Body of pancreas (tissue), 4 donors: ENCODE data around the gene ARHGEF4. TPM values are rescaled to one million over a fixed set of nuclear protein-coding genes. Genes with fewer than 3 reads are reported as not detected.
A peak's percentile ranks its signal among the peaks of the same experiment; 100 is the strongest.

ENCODE experiments used
- ATAC-seq: fragments of 150-250 bp; one replicate; pipeline ENCODE4 v1.9.1; 2016
- DNase-seq, 4 donors: peaks; one replicate each; pipeline ENCODE4 v3.0.0-alpha.2; 2019
- H3K27ac ChIP-seq, 4 donors: fragments of 200-600 bp; sonication (generic); 1 replicate in 3 of 4; 2 replicates in 1 of 4; pipeline versions ENCODE4 v1.5.1 to v1.6.1; 2016 to 2019; ENCODE audit warnings: mild to moderate bottlenecking in 1 of 4, mixed read lengths in 1 of 4, moderate library complexity in 1 of 4
- H3K27me3 ChIP-seq, 2 donors: fragments of 200-600 bp; sonication (generic); one replicate each; pipeline ENCODE4 v1.6.0; 2016; ENCODE audit warnings: mild to moderate bottlenecking in 1 of 2
- H3K36me3 ChIP-seq, 2 donors: fragments of 200-600 bp; sonication (generic); replicated peaks in 1 of 2; 2 replicates each; pipeline ENCODE4 v1.5.1; 2016; ENCODE audit warnings: low read depth in 2 of 2; ENCODE audit not compliant: insufficient read depth in 1 of 2
- H3K4me1 ChIP-seq: fragments of 200-600 bp; sonication (generic); one replicate; pipeline ENCODE4 v1.6.0; 2016
- H3K4me3 ChIP-seq, 2 donors: fragments of 200-600 bp; sonication (generic); 1 replicate in 1 of 2; 2 replicates in 1 of 2; pipeline ENCODE4 v1.5.1; 2016 to 2019
- H3K9me3 ChIP-seq, 3 donors: fragments of 200-600 bp; sonication (generic); 1 replicate in 2 of 3; 2 replicates in 1 of 3; pipeline ENCODE4 v1.5.1; 2016
- CTCF ChIP-seq, 7 experiments: fragments of 450-650 bp in 4 of 7; fragments of 200-600 bp in 3 of 7; sonication (generic) in 3 of 7; IDR thresholded peaks; one replicate each; pipeline ENCODE4 v1.5.1; 2016 to 2019; ENCODE audit warnings: antibody characterized with exemption in 7 of 7
- POLR2A ChIP-seq, 3 donors: fragments of 450-650 bp; IDR thresholded peaks; one replicate each; pipeline ENCODE4 v1.6.1; 2016; ENCODE audit warnings: antibody characterized with exemption in 3 of 3, mild to moderate bottlenecking in 2 of 3
- WGBS, 2 donors: methylation state at CpG; one replicate each; pipeline ENCODE4 v1.1.5; 2017; 5-methylcytosine and 5-hydroxymethylcytosine counted together
- intact Hi-C: fragments of 100-400 bp; cut with DNase I; formaldehyde crosslinking; loops from one replicate; pipeline ENCODE4 v1.15.1; 2023
- total RNA-seq, 2 donors: library from RNA; depleted of rRNA; stranded (reverse); fragments of >200 nt; gene quantifications; one replicate each; pipeline ENCODE4 v1.1.0, GENCODE V29; 2016

Gene ARHGEF4
- total RNA-seq, 2 donors from 2014 or later, result 28.8 to 39.9 TPM

- Histone ChIP-seq H3K4me3 (no peak overlapping the region), H3K9me3 (no peaks in the 10 kb centered on the region), H3K36me3 (no peaks in the 10 kb centered on the region), H3K4me1 (peaks cover 9% of the 10 kb centered on the region), H3K27me3 (no peaks in the 10 kb centered on the region), H3K27ac (no peak overlapping the region)
- no peak for DNase-seq
- TF ChIP-seq CTCF (IDR thresholded peaks at IDR 0.05), result no peak
- no peak for TF ChIP-seq POLR2A (IDR thresholded peaks at IDR 0.05)
- no peak for ATAC-seq
- intact Hi-C loops, result no loop called here
- 77 to 86% methylated on average over 8 to 18 of the region's 18 CpGs for WGBS, 2 donors
Observed at GRCh38 chr2:130846686-130847375, 10.1 kb downstream of the ARHGEF4 start.

- Histone ChIP-seq H3K27ac (no peak overlapping the region), H3K4me3 (no peak overlapping the region), H3K9me3 (no peaks in the 10 kb centered on the region), H3K36me3 (no peaks in the 10 kb centered on the region), H3K27me3 (no peaks in the 10 kb centered on the region), H3K4me1 (peaks cover 9% of the 10 kb centered on the region)
- ATAC-seq (no peak), DNase-seq (no peak)
- WGBS, 2 donors, result 84 to 95% methylated on average over 14 to 19 of the region's 19 CpGs
- TF ChIP-seq CTCF (IDR thresholded peaks at IDR 0.05), result no peak
- TF ChIP-seq POLR2A (IDR thresholded peaks at IDR 0.05), result no peak
- intact Hi-C loops, result no loop called here
Observed at GRCh38 chr2:130847776-130848525, 11.2 kb downstream of the ARHGEF4 start.

GRCh38 chr2:130848526-130849210 is 12.0 kb downstream of the ARHGEF4 start:
- Histone ChIP-seq H3K4me3 (no peak overlapping the region), H3K4me1 (peaks cover 9% of the 10 kb centered on the region), H3K36me3 (no peaks in the 10 kb centered on the region), H3K27ac (no peak overlapping the region), H3K27me3 (no peaks in the 10 kb centered on the region), H3K9me3 (no peaks in the 10 kb centered on the region)
- no peak for ATAC-seq
- TF ChIP-seq CTCF (IDR thresholded peaks at IDR 0.05) (no peak), POLR2A (IDR thresholded peaks at IDR 0.05) (no peak)
- DNase-seq, result no peak
- 86% methylated on average over 7 to 9 of the region's 12 CpGs for WGBS, 2 donors
- intact Hi-C loops, result no loop called here

- no peaks in the 10 kb centered on the region for H3K9me3 ChIP-seq
- no peaks in the 10 kb centered on the region for H3K36me3 ChIP-seq
- TF ChIP-seq POLR2A (IDR thresholded peaks at IDR 0.05), result no peak
- no peak for TF ChIP-seq CTCF (IDR thresholded peaks at IDR 0.05)
- DNase-seq (peak in 3 of 4 donors; percentile 11 to 47 (median 43)), ATAC-seq (peak; percentile 35)
- 61 to 69% methylated on average over 3 to 10 of the region's 10 CpGs for WGBS, 2 donors
- H3K27me3 ChIP-seq, result no peaks in the 10 kb centered on the region
- intact Hi-C loops, result no loop called here
- peaks cover 9% of the 10 kb centered on the region for H3K4me1 ChIP-seq
- no peak overlapping the region for H3K27ac ChIP-seq
- H3K4me3 ChIP-seq, result no peak overlapping the region
Observed at GRCh38 chr2:130849896-130850787, 13.4 kb downstream of the ARHGEF4 start.
